T-helper 2 cell (primary cell): ENCODE data around the gene NAXD.
"Not testable (repeated sequence)": the region's sequence is repeated elsewhere in the genome, so short reads cannot be mapped to it uniquely, and the experiment has no call there.

Experiments used
- DNase-seq, 5 experiments: peaks; one replicate each; pipeline versions ENCODE4 v3.0.0 to v3.0.0-alpha.2; 2012 to 2022

Gene NAXD

DNA sequence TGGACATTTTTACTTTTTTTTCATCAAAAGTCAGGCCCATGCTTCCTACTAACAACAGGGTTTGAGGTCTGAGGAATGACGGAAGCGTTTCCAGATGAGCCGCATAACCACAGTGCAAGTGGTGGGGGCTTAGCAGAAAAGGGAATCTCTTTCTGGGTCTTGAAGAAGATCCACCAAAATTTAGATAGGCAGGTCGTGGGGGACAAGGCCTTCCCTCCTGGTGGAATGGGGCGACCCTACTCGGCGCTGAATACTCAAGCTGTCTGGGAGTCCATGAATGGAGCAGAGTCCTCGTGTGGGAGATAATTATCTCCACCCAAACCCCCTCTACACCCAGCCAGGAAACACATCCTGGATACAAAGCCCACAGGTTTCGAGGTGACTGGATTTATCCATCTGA lies 53.7 kb downstream of the NAXD start:
- no peak for DNase-seq

DNA sequence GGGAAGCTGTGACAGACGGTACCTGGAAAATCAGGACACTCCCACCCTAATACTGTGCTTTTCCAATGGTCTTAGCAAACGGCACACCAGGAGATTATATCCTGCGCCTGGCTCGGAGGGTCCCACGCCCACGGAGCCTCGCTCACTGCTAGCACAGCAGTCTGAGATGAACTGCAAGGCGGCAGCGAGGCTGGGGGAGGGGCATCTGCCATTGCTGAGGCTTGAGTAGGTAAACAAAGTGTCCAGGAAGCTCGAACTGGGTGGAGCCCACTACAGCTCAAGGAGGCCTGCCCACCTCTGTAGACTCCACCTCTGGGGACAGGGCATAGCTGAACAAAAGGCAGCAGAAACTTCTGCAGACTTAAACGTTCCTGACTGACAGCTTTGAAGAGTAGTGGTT lies 54.5 kb downstream of the NAXD start:
- DNase-seq = not testable (repeated sequence)

- peak in 2 of 5 experiments; percentile 14 to 22 for DNase-seq
These were observed 61.5 kb downstream of the NAXD start for GRCh38 chr13:110676595-110677587.

GRCh38 chr13:110677731-110678545 lies 62.6 kb downstream of the NAXD start:
- DNase-seq = no peak

DNA sequence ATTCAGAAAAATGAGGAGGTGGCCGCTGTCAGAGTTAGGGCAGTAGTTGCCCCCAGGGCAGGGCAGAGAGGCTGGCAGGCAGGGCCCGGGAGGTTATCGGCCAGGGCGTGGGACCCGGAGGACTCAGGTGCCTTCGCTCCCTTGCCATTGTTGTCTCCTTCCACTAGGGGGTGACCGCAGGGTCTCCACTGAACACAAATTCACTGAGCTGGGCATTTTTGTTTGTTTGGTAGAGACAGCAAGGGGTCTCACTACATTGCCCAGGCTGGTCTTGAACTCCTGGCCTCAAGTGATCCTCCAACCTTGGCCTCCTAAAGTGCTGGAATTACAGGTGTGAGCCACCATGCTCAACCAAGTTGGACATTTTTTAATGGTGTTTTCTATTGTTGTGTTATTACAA lies 65.5 kb downstream of the NAXD start:
- peak in 1 of 5 experiments; percentile 26 for DNase-seq

DNA sequence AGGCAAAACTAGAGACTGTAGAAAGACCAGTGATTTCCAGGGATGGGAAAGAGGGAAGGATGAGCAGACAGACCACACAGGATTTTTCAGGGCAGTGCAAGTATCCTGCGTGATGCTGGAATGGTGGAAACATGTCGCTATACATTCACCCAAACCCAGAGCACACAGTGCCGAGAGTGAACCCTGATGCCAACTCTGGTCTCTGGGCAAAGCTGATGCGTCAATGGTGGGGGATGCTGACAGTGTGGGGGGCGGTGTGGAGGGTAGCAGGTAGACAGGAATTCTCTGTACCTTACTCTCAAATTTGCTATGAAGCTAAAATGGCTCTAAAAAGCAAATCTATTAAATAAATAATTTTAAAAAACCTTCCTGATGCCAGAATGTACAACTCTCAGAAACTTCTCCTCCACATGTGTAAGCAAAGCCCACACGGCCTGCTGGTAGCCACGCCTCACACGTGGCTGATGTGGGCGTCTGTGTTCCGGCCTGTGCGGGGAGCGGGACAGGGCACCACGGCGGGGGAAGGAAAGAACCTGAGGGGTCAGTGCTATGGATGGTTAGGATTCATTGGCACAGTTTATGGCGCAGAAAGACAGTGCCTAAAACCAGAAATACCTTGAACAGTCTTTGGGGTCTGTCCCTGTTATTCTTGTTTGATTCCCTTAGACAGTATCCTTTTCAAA lies 66.7 kb downstream of the NAXD start:
- DNase-seq = no peak

GRCh38 chr13:110682746-110683145 lies 67.4 kb downstream of the NAXD start:
- no peak for DNase-seq

GRCh38 chr13:110683203-110683883 lies 68.0 kb downstream of the NAXD start:
- peak in 1 of 5 experiments; percentile 55 for DNase-seq

DNA sequence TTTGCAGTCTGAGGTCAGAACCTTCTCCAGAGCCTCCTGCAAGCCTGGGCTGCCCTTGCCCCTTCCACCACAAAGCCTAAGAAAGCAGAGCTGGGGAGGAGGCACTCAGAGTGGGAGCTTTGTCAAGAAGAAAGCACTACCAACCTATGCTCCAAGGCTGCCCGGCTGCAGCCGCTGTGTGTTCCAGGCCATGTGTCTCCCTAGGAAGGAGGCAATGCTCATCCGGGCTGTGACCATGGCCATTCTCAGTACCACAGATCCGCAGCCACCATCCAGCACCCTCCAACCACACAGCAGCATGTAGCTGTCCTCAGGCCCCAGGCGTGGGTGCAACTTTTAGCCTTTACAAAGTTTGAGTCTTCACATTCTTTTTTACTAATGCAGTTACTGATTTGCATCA lies 68.6 kb downstream of the NAXD start:
- no peak for DNase-seq

DNA sequence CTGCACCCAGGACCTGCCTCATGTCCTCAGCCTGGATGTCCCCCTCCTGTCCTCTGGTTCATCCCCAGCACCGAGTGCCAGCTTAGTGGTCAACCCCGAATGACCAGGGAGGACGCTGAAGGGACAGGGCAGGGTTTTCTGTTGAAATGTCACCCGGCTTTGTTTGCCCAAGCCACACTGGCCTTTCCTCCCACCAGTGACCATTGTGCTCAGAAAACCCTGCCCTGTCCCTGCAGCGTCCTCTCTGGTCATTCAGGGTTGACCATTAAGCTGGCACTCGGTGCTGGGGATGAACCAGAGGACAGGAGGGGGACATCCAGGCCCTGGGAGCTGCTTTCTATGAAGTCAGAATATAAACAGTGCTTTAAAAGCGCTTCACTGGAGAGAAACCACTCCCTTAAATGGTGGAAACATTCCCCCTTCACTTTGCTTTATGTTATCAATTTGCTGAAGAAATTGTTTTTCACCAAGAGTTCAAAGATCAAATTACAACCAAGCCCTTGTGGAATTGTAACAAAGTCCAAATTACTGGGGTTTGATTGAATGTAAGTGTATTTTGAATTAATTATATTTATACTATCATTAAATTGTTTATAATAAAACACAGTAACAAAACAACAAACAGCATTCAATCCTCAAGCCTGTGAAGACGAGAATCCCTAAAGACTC lies 69.2 kb downstream of the NAXD start:
- no peak for DNase-seq

DNA sequence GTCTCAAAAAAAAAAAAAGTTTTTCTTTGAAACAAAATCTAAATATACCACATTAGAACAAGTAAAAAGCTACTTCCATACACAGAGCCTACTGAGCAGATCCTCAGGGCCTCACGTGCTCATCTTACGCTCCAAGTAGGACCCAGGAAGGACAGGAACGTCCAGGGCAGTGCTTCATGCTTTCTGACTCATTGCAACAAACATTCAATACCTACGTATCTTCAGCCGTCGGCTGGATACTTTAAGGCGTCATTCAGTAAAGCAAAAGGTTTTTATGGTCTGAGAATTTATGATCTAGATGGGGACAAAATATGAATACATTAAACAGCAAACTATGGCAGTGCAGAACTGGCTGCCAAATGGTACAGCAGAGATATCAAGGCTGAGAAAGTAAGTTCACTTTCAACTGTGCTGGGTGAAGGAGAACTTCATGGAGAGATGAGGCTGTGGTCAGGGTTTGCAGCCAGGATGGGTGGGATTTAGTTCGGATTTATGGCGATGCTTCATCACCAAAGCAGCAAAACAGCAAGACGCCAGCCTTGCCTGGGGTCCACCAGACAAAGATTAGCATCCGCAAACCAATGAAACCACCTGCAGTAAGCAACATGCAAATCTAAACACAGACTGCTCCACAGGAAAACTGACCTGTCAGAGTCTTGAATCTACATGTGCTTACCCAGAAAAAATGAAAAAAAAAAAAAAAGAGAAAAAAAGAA lies 70.1 kb downstream of the NAXD start:
- DNase-seq = no peak

DNA sequence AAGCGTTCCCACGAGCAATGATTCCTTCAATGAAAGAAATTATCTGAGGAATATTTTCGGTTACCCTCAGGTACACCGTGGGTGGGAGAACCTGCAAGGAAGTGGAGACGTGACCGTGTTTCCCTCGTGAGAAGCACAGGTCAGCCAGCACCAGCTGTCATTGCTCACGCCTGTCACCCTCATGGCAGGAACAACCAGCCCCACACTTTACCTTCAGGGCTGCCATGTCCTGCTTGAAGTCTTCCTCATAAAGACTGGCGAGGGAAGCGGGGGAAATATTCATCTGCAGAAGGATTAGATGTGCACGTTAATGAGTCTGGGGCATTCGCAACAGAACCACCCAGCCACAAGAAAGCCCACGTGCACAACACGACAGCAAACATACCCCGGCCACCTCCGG lies 72.4 kb downstream of the NAXD start:
- no peak for DNase-seq

GRCh38 chr13:110689041-110689440 lies 73.7 kb downstream of the NAXD start:
- no peak for DNase-seq
